GM13977 (cell line): ENCODE results near the gene CYB5B.

Experiments
- DNase-seq: peaks from one replicate; pipeline ENCODE4 v3.0.0; 2012; ENCODE audit warnings: low spot score
- in situ Hi-C: fragments of 300-500 bp; cut with MboI; formaldehyde crosslinking; loops from one replicate; pipeline ENCODE4 v1.12.0; 2022; ENCODE audit warnings: low sequenced_read_pairs, low pct_unique_long_range_greater_than_20kb, mixed read lengths, inconsistent platforms; ENCODE audit not compliant: unreplicated experiment
- TF ChIP-seq, protein P1 (sequence below): IDR thresholded peaks from 2 replicates; pipeline ENCODE4 v1.5.1; 2012; ENCODE audit warnings: mild to moderate bottlenecking, control low read depth; ENCODE audit not compliant: insufficient read depth; ENCODE audit errors: extremely low read depth, missing control alignments

The CYB5B gene

DNA sequence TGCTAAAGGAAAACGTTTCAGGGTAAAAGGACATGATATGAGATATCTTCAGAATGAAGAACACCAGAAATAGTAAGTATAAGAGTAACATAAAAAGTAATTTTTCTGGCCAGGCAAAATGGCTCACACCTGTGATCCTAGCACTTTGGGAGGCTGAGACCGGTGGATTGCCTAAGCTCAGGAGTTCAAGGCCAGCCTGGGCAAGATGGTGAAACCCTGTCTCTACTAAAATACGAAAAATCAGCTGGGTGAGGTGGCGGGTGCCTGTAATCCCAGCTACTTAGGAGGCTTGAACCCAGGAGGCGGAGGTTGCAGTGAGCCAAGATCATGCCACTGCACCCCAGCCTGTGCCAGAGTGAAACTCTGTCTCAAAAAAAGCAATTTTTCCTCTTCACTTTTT, 84.7 kb downstream of the CYB5B start:
- no peak for DNase-seq
- TF ChIP-seq, protein P1, sequence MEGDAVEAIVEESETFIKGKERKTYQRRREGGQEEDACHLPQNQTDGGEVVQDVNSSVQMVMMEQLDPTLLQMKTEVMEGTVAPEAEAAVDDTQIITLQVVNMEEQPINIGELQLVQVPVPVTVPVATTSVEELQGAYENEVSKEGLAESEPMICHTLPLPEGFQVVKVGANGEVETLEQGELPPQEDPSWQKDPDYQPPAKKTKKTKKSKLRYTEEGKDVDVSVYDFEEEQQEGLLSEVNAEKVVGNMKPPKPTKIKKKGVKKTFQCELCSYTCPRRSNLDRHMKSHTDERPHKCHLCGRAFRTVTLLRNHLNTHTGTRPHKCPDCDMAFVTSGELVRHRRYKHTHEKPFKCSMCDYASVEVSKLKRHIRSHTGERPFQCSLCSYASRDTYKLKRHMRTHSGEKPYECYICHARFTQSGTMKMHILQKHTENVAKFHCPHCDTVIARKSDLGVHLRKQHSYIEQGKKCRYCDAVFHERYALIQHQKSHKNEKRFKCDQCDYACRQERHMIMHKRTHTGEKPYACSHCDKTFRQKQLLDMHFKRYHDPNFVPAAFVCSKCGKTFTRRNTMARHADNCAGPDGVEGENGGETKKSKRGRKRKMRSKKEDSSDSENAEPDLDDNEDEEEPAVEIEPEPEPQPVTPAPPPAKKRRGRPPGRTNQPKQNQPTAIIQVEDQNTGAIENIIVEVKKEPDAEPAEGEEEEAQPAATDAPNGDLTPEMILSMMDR: no peak
- in situ Hi-C loops: no loop called here

DNA sequence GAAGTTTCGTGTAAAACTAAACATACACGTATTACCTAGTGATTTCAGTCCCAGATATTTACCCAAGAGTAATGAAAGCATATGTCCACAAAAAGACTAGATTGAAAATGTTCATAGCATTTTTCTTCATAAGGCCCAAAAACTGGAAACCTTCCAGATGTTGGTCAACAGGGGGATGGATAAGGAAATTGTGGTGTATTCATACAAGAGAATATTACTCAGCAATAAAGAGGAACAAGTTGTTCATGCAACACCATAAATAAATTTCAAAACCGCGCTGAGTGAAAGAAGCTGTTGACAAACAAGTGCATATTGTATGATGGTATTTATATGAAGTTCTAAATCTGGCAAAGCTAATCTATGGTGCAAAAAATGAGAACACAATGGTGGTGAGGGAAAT, 87.2 kb downstream of the CYB5B start:
- no peak for DNase-seq
- in situ Hi-C loops: no loop called here
- TF ChIP-seq, protein P1: no peak

DNA sequence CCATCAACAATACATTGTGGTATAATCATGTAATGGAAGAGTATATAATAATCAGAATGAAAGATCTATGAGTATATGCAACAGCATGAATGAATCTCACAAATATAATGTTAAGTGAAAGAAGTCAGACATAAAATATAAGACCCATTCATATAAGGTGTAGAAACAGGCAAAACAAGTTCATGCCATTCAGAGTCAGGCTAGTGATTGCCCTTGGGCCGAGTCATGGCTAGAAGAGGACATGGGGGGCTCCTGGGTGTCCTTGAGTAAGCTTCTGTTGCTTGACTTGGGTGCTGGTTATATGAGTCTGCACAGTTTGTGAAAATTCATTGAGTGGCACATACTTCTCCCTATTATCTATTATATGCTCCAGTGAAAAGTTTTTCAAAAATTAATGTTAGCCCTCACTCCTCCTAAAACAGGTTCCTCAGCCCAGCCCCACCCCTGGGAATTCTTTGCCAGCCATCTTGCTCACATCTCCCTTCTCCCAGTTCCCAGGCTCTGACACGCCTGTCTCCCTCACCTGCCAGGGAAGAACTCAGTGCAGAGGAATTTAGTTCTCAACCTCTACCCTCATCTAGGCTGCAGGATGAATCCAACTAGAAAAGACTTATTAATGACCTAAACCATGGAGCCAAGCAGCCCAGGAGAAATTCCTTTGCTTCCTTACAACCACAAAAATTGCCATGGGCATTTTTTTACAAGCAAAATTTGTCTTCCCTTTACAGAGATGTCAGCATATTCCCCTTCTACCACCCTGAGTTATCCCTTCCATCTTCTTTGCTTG, 89.0 kb downstream of the CYB5B start:
- in situ Hi-C loops: no loop called here
- no peak for DNase-seq
- TF ChIP-seq, protein P1: no peak

DNA sequence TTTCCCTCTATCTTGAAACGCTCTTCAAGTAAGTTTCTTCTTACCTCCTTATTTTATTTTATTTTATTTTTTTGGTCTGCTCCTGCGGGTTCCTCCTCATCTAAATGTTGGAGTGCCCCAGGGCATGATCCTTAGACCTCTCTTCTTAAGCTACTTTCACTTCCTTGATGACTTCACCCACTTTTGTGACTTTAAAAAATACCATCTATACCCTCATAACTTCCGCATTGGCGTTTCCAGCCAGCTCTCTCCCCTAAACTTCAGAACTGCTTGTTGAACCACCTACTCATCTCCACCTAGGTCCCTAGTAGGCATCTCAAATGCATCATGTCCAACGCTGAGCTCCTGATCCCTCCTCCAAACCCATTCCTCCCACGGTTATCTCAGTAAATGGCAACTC, 89.9 kb downstream of the CYB5B start:
- in situ Hi-C loops: no loop called here
- DNase-seq: no peak
- TF ChIP-seq, protein P1: no peak
